BJ (cell line): ENCODE measurements around the gene SMG6. TPM values are rescaled to one million over a fixed set of nuclear protein-coding genes. Genes with fewer than 3 reads are reported as not detected.

Source experiments
- CTCF ChIA-PET: fragments of 350-600 bp; formaldehyde crosslinking; extraction: SDS; loops from one replicate; lab custom pipeline; 2021; ENCODE audit warnings: antibody characterized with exemption, inconsistent platforms; lab: Yijun Ruan, JAX
- POLR2A ChIA-PET: fragments of 300-600 bp; sonication (Branson Sonifier 250); formaldehyde crosslinking; extraction: SDS; loops from one replicate; lab custom pipeline; 2021; ENCODE audit warnings: antibody characterized with exemption; lab: Charles Lee
- DNase-seq: peaks from one replicate; pipeline ENCODE4 v3.0.0-alpha.2; 2011; ENCODE audit warnings: low read depth
- H3K27me3 ChIP-seq: 2 replicates; pipeline ENCODE4 v1.6.0; 2011; ENCODE audit warnings: low read length; ENCODE audit not compliant: control insufficient read depth, insufficient read depth
- H3K36me3 ChIP-seq: 2 replicates; pipeline ENCODE4 v1.5.1; 2011; ENCODE audit warnings: low read length; ENCODE audit not compliant: control insufficient read depth, insufficient read depth
- H3K4me3 ChIP-seq: 2 replicates; pipeline ENCODE4 v1.5.1; 2011; ENCODE audit warnings: low read depth, mild to moderate bottlenecking, control low read depth, low read length
- CTCF ChIP-seq: IDR thresholded peaks from 2 replicates; pipeline ENCODE4 v1.5.1; 2011; ENCODE audit warnings: low read depth, mild to moderate bottlenecking, control low read depth, inconsistent platforms, low read length, moderate library complexity; ENCODE audit not compliant: insufficient read depth
- polyA plus RNA-seq: library from polyadenylated mRNA; depleted of rRNA; stranded (reverse); fragments of >200 nt; gene quantifications from 2 replicates; pipeline ENCODE4 v1.2.3, GENCODE V29; 2011

Gene SMG6
- polyA plus RNA-seq, 1 experiment: 29.7 TPM

- Histone ChIP-seq H3K27me3 (no peaks in the 10 kb centered on the region), H3K4me3 (no peak overlapping the region), H3K36me3 (peaks cover 3% of the 10 kb centered on the region)
- ChIA-PET POLR2A (interaction anchor here (0.7 kb wide), 1 partner anchor 101 kb away, joined by 4 read pairs; no protein-coding TSS in a partner anchor), CTCF (interaction anchor here (0.6 to 2.6 kb wide), 14 partner anchors 10 to 358 kb away, joined by 3 to 21 read pairs (median 3); no protein-coding TSS in a partner anchor)
- TF ChIP-seq CTCF: 0 out of 2 replicates have a peak, but pooled peaks have one; percentile 3
- DNase-seq: no peak
Observed at GRCh38 chr17:2071455-2072281, 231.9 kb downstream of the SMG6 start.

- DNase-seq: no peak
- no peak overlapping the region for H3K4me3 ChIP-seq
- POLR2A ChIA-PET: no interaction called here
- CTCF ChIA-PET: interaction anchor here (0.7 to 2.6 kb wide), 9 partner anchors 11 to 358 kb away, joined by 3 to 21 read pairs (median 4); no protein-coding TSS in a partner anchor
- no peak for TF ChIP-seq CTCF
- H3K27me3 ChIP-seq: no peaks in the 10 kb centered on the region
- H3K36me3 ChIP-seq: peaks cover 3% of the 10 kb centered on the region; the same call in 1 of the 2 replicates
Observed at GRCh38 chr17:2071024-2071385, 232.6 kb downstream of the SMG6 start.

DNA sequence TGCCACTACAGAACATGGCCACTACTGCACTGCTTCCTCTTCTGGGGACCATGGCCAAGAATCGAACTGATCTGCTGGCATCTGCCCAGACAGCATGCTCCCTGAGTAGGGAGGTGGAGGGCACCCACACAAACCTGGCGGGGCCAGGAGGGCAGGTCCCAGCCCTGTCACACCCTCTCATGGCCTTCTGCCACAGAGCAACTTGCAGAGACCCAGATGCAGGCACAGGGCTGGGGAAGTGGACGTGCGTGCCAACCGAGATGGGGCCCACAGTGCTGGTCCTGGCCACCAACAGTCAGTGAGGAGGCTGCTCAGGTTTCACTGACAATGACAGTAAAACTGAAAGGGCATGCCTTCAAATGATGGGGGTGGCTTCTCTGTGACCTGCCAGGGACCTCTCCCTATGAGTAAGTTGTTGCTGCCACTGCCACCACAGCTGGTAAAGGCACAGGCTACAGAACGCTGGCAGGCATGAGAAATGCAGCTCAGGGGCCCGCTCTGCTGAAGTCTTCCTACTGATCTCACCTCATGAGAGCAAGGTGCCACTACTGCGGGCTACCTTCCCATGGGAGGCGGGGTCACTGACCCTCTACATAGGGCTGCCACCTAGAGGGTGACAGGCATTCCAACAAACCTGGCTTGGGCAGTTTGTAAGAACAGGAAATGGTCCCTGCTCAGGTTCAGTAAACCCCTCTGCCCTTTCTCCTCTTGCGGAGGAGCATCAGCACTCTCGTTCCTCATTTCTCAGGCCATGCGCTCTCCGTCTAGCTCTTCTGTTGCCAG lies 233.2 kb downstream of the SMG6 start:
- DNase-seq: no peak
- no peak for TF ChIP-seq CTCF
- H3K36me3 ChIP-seq: peaks cover 3% of the 10 kb centered on the region; the same call in 1 of the 2 replicates
- POLR2A ChIA-PET: interaction anchor here (0.6 kb wide), 1 partner anchor 86 kb away, joined by 7 read pairs; no protein-coding TSS in a partner anchor
- H3K27me3 ChIP-seq: no peaks in the 10 kb centered on the region
- CTCF ChIA-PET: interaction anchor here (0.7 to 2.6 kb wide), 9 partner anchors 10 to 357 kb away, joined by 3 to 21 read pairs (median 3); no protein-coding TSS in a partner anchor
- H3K4me3 ChIP-seq: no peak overlapping the region

- CTCF ChIA-PET: interaction anchor here (0.7 to 7.0 kb wide), 12 partner anchors 8 to 176 kb away, joined by 3 to 58 read pairs (median 3); partner anchors contain the start of gene HIC1
- no peak for DNase-seq
- TF ChIP-seq CTCF: no peak
- POLR2A ChIA-PET: interaction anchor here (0.6 kb wide), 1 partner anchor 37 kb away, joined by 3 read pairs; no protein-coding TSS in a partner anchor
- Histone ChIP-seq H3K36me3 (peaks cover 11% of the 10 kb centered on the region), H3K27me3 (no peaks in the 10 kb centered on the region), H3K4me3 (no peak overlapping the region)
Observed at GRCh38 chr17:2068519-2069051, 235.0 kb downstream of the SMG6 start.
